GM21786 (cell line): ENCODE data around the gene ZRANB1.

Source experiments
- ATAC-seq: cut with Tn5 transposase; IDR thresholded peaks from one replicate; pipeline ENCODE4 v1.9.1; 2021; ENCODE audit not compliant: unreplicated experiment

Gene ZRANB1

DNA sequence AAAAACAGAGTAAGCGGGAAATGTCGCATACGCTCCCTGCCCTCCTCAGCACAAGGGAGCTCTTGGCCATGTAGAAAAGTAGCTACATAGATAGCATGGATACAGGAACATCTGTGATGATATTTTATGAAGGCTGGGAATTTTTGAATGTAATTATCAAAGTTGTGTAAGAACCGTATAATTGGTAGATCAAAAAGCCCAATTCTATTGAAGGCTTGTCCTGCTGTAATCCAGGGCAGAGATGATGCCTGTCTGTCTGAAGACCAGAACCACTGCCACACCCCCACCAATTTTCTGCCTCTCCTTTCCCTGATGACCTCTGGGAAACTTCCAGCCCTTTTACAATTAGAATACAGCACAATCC, 51.4 kb downstream of the ZRANB1 start:
- ATAC-seq, result no peak

DNA sequence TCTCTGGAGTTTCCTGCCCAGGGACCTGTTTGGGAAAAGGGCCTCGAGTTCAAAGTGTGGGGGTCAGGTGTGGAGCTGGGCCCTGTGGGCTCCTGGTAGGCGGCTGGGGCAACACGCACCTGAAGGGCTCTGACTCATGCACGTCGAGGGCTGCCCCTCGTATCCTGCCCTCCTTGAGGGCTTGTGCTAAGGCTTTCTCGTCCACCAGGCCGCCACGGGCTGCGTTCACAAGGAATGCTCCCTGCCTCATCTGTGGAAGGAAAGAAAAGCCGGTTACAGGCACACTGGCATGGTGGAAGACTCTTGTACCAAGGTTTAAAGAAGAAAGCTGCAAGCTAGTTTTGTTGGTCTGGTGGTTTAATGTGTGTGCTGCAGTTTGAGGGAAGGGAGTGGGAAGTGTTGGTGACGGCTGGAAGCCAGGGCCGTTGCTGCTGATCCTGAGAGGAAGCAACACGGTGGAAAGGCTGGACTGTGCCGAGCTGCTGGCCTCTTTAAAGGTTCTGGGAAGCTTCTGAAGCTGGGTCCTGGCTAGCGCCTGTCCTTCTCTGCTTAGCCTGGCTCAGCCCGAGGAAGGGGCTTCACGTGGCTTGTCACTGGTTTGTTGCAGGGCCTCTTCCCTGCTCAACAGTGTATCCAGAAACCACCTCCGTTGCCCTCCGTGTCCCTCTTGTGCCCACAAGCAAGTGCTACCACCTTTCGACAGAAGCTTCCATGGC, 52.0 kb downstream of the ZRANB1 start:
- ATAC-seq, result no peak

DNA sequence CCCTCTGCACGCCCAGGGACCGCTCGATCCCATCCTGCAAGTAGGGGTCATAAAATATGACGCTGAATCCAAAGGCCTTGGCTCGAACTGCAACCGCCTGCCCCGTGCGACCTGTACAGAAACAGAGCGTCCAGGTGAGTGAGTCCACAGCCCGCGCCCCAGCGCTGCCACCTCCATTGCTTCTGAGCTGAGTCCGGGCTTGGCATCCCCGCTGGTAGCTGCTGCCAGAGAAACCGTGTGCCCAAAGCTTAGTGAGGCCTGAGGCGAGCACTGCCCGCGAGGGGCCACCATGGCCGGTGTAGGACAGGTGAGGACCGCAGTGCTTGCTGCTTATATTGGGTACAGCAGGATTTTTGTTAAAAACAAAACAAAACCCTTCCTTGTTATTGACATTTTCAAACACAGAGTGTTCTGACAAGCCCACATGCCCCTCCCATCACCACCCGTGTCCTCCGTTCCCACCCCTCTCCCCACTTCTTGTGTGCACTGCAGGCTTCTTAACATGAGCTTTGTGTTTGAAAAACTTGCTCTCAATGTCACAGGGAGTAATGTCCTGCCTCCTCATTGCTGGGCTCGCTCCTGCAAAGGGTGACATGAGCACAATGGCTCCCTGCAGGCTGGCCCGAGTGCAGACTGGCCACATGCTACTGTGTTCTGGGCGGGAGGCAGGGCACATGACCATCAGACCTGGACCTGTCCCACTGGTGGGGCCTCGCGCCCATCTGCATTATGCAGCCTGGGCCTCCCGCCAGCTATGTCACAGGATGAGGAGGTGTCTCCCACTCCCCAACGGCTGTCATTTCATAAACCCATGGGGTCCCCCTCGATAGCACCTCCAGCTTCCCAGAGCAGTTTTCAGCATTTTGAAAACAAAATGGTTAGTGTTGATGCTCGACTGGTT, 52.9 kb downstream of the ZRANB1 start:
- ATAC-seq, result no peak

DNA sequence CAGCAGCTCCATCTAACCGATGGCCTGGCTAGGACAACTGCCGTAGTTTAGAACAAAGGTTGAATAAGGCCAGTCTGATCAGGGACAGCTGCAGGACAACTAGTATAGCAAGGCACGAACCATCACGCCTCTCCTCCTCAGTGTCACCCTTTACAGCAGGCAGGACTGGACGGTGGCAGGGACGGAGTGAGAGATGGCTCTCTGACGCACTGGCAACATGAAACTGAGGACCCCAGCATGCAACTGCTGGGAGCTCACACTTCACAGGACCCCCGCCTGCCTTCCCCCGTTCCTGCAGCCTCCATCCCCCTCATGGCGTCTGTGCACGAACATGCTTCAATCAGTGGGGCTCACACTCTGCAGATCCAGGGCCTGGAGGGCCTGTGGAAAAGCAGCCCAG, 53.7 kb downstream of the ZRANB1 start:
- no peak for ATAC-seq

DNA sequence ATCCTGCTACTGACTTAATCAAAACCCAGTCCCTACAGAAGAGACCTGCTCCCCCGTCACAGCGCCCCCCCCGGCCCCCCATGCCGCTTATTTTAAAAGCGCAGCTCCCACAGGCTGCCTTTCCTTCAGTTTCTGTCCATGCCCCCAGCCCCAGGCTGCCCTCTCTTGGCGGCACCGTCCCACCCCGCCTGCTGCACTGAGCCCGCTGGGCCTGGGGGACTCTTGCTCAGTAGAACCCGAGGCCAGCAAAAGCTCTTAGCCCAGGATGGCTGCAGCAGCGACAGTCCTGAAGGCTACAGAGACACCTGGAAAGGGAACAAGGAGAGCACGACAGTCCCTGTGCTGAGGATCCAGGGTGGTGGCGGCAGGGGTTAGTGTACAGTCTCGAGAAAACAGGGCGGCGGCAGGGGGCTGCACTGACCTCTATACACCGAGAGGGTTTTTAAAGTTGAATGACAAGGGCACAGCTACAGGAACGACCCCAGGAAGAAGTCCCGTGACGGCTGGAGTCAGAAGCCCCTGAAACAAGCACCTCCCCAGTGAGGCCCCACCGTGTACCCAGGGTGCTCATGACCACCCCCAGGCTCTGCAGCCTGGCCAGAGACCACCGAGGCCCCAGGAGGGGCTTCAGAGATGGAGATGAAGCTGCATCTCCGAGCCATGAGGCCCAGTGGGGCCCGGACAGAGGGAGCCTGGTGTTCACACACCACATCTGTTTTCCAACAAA, 54.4 kb downstream of the ZRANB1 start:
- no peak for ATAC-seq

DNA sequence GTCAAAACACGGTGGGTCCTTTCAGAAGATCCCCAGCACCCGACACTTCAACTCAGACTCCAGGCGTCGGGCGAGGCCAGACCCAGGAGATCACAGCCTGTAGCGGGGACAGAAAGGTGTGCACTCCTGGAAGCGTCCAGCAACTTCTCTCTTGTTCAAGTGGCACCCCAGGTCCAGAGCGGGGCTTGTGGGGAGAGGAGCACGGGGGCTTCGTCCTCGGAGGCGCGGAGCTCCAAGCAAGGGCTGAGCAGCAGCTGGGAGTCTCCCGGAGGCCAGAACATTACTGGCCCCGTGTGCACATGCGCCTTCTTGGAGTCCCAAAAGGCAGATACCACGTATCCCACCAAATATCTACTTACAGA, 54.9 kb downstream of the ZRANB1 start:
- ATAC-seq, result no peak

DNA sequence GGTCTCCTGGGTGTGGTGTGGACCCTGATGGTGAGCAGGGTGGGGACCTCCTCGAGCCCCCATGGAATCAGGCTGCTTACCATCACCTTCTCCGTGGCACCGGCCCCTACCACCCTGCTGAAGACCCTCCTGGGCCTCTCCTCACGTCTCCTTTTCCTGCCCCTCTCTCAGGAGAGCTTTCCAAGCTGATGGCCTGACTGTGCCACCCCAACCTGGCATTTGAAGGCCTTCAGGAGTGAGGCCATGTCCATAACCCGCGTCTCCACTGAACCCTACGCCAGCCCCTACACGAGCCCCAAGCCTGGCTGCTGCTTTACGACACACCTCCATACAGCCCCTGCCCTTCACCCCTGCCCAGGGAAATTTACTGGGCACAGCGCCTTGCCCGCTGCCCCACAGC, 55.4 kb downstream of the ZRANB1 start:
- no peak for ATAC-seq

DNA sequence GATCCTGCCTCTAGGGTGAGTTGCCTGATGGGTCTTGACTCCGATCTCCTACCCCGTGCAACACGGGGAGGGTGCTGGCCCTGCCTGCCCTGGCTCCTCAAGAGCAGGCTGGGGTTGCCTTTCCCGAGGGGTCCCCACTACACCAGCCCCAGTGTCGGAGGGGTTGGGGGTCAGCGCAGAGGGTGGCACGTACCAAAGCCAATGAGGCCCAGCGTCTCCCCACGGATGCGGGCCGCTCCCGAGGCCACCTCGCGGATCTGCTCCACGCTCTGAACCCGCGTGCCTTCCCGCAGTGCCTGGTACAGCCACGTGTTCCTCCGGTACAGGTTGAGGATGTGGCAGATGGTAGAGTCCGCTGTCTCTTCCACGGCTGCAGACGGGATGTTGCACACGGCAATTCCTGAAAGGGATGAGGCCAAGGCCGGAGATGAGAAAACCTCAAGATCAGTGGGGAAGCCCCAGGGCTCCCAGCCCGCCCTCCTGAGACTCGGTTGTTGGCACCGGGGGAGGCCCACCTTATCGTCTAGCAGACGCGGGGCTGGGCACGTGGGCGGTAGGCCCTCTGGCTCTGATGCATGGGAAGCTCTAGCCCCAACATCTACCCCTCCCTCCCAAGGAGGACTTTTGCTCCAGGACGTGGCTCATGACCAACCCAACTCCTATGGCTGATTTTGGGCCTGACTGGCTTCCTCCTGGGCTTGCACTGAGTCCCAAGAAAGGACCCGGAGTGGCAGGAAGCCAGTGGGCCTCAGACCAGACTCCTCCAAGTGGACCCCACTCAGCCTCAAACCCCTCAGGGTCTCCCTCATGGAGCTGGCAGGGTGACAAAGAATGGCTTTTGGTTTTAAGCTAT, 56.1 kb downstream of the ZRANB1 start:
- ATAC-seq, result no peak

DNA sequence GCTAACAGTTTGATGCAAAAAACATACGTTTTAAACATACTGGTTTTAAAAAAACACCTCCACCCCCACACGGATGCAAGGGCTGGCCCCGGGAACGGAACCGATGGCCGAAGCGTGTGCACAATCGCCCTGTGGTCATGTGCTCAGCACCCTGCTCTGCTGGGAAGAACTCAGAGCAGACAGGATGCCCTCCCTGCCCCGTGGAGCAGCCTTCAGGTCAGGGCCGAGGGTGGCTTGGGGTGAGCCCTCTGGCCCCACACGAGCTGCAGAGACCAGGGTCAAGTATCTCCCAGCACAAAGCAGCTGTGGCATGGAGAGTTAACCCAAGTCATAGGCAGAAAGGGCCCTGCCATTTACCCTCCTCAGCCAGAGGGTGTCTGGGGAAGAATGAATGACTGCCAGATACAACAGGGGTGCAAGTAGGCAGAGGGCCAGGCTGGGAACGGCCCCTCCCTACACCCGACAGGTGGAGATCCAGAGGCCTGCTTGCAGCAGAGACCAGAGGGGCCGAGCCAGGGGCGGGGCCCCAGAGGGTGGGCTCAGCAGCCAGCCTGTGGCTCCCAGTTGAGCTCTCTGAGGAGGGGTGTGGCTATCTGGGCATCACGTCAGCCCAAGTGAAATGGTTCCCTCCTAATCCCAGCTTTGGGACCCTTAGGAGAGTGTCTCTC, 56.8 kb downstream of the ZRANB1 start:
- no peak for ATAC-seq

DNA sequence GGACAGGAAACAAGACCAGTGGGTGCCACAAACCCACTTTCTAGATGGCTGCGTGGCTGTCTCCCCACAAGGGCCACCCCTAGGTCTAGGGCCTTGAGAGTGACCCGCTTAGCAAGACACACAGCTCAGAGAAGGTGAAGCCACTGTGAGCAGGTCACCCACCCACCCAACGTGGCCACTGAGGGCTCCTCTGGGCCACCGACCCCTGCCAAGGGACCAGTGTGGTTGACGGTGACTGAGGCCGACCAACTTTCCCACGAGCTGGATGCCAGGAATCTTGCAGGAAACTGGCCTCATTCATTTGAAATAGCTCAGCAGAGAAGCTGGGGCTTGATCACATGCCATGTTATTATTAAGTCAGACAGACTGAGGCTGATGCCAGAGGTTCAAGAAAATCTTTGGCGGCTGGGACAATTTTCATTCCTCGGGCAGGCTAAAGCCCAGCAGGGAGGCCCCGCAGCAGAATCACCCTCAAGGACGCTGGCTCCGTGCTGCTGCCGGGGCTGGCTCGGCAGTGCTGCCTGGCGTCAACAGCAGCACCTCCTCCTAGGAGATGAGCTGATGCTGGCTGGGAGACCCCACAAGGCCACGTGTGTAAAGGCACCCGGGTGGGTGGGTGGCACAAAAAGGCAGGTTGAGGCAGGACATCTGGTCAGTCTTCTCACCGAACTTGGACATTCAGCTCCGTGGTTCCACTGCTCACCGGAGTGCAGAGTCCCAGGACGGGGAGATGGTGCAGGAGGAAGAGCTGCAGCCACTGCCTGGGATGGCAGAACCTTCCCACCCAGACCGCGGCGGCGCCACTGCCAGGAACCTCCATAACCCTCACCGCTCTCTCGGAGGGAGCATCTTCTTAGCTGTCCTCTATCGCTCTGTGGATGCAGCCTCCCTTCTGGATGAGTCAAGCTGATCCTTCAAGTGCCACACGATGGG, 57.8 kb downstream of the ZRANB1 start:
- no peak for ATAC-seq

DNA sequence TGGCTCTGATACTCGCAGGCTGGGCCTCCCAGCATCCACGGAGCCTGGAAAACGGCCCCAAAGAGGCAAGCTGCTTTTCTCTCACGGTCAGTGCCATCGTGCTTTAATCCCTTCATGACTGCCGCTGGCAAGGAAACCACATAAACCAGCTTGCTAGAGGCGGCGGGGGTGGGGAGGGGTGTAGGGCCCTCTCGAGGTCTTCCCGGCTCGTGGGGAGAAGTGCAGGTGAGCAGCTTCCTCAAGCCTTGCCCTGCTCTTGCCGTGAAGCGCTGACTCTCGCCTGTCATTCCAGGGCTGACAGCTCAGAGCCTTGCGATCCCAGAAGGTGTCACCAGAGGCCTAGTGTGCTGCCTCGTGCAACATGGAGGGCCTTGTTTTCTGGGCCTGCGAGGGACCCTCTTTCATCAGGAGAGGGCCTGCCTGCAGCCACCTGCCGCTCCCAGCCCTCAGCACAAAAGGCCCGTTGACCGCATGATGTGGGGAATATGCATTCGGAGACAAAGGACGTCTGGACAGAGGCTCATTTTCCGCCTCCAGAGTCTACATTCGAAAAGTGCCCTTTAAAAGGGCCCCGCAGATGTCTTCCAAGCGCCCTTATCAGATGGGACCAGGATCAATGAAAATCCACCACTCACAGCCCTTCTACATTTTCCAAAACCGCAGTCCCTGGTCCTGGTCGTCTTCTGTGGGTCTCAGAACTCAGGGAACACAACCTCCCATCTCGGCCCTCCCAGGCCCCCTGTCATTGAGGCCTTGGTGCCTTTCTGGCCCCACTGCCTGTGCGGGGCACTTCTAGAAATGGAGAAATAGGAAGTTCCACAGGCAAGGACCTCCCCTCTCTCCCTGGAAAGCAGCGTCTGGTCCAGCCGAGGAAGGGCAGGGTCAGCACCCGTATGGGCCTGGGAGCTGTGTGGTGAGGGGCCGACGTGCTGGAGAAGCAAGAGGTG, 58.7 kb downstream of the ZRANB1 start:
- no peak for ATAC-seq

DNA sequence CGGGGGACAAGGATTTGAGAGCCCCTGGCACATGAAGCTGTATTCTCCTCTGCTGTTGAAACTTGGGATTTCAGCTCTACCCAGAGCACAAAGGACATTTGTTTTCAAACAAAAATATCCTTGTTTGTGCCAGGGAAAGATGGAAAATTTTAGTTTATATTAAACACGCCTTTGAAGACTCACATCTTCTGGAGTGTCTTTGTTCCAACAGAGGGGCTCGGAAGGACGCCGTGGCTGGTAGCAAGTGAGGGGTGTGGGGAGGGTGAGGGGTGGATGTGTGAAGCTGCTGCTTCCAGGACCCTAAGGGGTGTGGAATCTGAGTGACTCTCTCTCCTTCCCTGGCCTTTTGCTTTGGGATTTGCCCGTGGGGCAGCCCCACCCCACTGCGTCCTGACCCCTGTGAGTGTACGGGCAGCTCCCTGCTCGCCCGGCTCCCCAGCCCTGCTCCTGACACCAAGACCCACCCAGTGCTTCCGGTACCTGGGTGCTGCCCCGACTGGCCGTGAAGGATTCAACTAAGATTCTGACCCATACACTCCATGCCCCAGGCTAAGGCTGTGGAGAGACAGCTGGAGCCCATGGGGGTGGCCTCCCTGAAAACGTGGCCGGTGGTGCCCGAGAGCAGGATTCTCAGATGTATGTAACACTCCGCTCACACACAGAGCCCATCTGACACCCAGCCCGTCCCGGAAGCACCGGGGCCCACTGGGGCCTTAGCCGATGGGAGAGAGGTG, 59.6 kb downstream of the ZRANB1 start:
- no peak for ATAC-seq

DNA sequence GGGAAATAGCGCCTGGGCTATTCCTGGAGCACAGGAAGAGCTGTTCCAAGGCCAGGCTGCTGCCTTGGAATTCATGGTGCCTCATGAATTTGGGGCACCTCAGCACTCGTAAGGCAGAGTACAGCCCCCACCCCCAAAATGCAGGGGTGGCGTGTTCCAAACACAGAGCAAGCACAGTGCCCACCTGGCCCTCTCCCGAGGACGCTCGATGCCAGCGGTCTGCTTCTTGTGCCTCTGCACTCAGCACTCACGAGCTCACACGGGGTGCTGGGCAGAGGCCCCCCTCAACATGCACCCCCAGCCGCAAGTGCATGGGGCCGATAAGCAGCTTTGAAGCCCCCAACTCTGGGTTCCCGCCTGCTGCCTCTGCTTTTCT, 60.1 kb downstream of the ZRANB1 start:
- ATAC-seq, result no peak

DNA sequence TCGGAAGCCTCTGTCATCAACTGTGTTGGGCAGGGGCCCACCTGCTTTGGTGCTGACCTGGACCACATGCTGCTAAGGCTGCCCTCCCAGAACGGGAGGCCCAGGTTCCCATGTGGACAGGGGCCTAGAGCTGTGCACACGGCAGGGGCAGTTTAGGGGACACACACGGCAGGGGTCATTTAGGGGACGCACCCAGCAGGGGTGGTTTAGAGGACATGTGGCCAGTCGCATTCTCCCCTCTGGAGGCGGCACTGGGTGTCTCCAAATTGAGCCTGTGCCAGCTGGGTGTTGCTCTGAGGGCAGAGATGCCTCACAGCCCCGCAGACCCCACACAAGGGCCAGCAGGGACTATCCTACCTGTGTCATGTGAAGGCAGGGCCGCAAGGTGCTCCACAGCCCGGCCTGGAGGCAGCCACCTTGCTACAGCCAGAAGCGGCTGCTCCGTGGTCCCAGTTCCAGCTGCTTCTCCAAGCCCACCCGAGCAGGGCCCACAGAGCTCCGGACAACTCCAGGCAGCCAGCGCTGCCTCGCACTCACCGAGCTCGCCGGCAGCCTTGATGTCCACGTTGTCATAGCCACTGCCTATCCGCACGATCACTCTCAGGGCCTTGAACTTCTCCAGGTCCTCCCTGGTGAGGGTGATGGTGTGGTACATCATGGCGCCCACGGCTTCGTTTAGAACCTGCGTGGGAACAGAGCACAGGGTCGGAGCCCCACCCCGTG, 60.7 kb downstream of the ZRANB1 start:
- ATAC-seq, result no peak

DNA sequence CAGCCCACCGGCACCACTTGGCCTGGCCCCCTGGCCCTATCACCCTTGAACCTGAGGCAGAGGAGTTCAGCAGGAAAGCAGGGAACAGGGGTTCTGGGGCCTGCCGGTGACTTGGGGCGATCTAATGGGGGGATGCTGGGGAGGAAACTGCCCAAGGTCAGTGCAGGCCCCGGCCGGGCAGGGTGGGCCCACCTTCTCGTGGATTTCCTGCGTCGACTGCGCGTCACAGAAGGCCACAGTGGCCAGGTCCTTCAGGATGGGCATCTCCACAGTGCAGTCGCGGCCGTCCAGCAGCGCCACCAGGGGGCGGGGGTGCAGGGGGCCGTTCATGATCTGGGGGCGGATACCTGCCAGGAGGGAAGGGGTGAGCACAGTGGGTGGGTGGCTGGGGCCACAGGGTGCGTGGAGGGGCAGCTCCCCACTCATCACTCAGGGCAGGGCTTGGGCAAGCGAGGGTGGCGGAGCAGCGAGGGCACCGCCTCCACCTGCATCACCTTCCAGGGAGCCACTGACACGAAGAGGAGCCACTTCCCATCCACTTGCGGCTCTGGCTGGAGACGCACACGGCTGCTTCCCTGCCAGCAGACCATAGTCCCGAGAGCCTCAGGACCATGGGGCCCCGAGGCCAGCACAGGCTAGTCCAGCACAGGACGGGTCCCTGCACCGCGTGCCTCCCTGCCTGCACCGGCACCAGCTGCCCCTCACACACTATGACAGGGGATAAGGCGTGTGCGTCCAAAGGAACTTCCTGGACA, 61.4 kb downstream of the ZRANB1 start:
- ATAC-seq, result no peak

DNA sequence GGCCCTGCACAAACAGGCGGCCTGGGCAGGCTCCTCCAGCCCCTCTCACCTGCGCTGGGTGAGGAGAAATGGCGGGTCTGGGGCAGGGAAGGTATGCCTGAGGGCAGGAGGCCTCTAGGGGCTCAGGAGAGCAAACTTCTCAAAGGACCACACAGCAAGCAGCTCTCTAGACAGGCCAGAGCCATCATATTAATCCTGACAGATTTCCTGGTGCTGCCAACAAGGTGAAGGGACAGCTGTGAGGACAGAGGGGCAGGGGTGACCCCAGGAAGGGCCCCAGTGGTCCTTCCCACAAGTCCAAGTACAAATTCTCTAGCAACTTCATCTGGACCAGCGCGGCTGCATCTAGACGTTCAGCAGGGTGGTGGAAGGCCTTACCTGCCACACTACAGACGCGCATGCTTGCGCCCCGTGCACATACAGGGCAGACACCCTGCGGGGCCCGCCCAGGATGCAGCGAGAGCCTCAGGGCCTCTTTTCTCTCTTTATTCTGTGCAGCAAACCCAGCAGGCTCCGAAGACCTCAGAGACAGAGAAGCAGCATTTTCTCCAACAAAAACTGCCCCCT, 62.1 kb downstream of the ZRANB1 start:
- ATAC-seq, result no peak
